ENCODE data around the gene TIMM21.

TIMM21 gene

DNA sequence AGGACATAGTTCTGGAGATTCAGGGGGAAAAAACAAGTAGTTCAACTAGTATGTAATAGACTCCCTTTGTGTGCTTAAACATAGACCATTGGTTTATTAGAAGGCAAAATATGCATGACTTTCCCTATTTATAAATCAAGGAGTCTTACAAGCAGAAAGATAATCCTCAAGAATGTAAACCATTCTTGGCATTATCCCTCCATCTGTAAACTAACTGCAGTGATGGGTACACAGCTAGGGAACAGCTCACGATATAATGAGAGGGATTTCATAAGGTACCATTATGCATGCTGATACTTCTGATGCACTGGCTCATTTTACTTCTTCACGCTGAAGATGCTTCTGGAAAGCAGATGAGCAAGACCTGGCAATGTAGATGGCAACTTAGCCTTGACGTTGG is 1.6 kb upstream of the TIMM21 start:
- Histone ChIP-seq H3K36me3 (ENCODE audit: insufficient read depth, low read length) (peaks cover 22% of the 10 kb centered on the region), H3K4me2 (ENCODE audit: insufficient read depth, low read length) (peak overlapping the region; percentile 77), H3K27ac (ENCODE audit: low read length) (no peak overlapping the region), H3K4me3 (ENCODE audit: low read depth in 1 of 2, low read length in 2 of 2) (peak overlapping the region in 1 of 2 experiments; percentile 77; a peak in 2 of 4 replicates), H2AFZ (ENCODE audit: low read depth, low read length) (peak overlapping the region; percentile 81), H3K79me2 (ENCODE audit: insufficient read depth, low read length) (peaks cover 34% of the 10 kb centered on the region), H3K9me3 (ENCODE audit: insufficient read depth, low read length, severe bottlenecking) (no peaks in the 10 kb centered on the region), H3K9ac (ENCODE audit: low read depth, low read length) (peak overlapping the region; percentile 81; the same call in 1 of the 2 replicates), H3K27me3 (ENCODE audit: insufficient read depth, low read length, poor library complexity) (no peaks in the 10 kb centered on the region), H3K4me1 (ENCODE audit: insufficient read depth, low read length) (peaks cover 41% of the 10 kb centered on the region), H4K20me1 (ENCODE audit: insufficient read depth, low read length) (peaks cover 21% of the 10 kb centered on the region; the same call in 1 of the 2 replicates)
- DNase-seq (no peak), ATAC-seq (ENCODE audit: insufficient read depth, low read depth) (no peak)
- no peak for TF ChIP-seq EZH2 (IDR thresholded peaks at IDR 0.05; ENCODE audit: borderline replicate concordance, low read depth, low read length, severe bottlenecking)
- TF ChIP-seq, protein P1, sequence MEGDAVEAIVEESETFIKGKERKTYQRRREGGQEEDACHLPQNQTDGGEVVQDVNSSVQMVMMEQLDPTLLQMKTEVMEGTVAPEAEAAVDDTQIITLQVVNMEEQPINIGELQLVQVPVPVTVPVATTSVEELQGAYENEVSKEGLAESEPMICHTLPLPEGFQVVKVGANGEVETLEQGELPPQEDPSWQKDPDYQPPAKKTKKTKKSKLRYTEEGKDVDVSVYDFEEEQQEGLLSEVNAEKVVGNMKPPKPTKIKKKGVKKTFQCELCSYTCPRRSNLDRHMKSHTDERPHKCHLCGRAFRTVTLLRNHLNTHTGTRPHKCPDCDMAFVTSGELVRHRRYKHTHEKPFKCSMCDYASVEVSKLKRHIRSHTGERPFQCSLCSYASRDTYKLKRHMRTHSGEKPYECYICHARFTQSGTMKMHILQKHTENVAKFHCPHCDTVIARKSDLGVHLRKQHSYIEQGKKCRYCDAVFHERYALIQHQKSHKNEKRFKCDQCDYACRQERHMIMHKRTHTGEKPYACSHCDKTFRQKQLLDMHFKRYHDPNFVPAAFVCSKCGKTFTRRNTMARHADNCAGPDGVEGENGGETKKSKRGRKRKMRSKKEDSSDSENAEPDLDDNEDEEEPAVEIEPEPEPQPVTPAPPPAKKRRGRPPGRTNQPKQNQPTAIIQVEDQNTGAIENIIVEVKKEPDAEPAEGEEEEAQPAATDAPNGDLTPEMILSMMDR (IDR thresholded peaks at IDR 0.05; ENCODE audit: borderline replicate concordance, extremely low read depth, low read length, poor library complexity, severe bottlenecking): no peak

DNA sequence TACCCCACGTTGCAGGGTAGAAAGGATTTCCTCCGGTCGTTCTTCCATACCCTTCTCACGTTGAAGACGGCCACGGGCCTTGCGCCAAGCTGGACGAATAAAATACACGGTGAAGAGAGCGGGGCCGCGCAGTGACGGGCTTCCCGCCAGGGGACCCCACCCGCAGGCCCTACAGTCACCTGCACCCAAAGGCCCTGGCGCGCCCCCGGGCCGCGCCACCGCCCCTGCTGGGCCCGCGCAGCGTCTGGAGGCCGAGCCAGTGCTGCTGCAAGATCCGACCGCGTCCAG is 888 bp upstream of the TIMM21 start:
- Histone ChIP-seq H3K27me3 (ENCODE audit: insufficient read depth, low read length, poor library complexity) (no peaks in the 10 kb centered on the region), H2AFZ (ENCODE audit: low read depth, low read length) (peak overlapping the region; percentile 81), H4K20me1 (ENCODE audit: insufficient read depth, low read length) (peaks cover 28% of the 10 kb centered on the region), H3K27ac (ENCODE audit: low read length) (peak overlapping the region; percentile 97), H3K4me2 (ENCODE audit: insufficient read depth, low read length) (peak overlapping the region; percentile 77), H3K79me2 (ENCODE audit: insufficient read depth, low read length) (peaks cover 41% of the 10 kb centered on the region), H3K9me3 (ENCODE audit: insufficient read depth, low read length, severe bottlenecking) (no peaks in the 10 kb centered on the region), H3K36me3 (ENCODE audit: insufficient read depth, low read length) (peaks cover 27% of the 10 kb centered on the region), H3K4me3 (ENCODE audit: low read depth in 1 of 2, low read length in 2 of 2) (peak overlapping the region; percentile 27 to 77; a peak in 3 of 4 replicates), H3K4me1 (ENCODE audit: insufficient read depth, low read length) (peaks cover 47% of the 10 kb centered on the region), H3K9ac (ENCODE audit: low read depth, low read length) (peak overlapping the region; percentile 81)
- DNase-seq (no peak), ATAC-seq (ENCODE audit: insufficient read depth, low read depth) (no peak)
- TF ChIP-seq, protein P1 (IDR thresholded peaks at IDR 0.05; ENCODE audit: borderline replicate concordance, extremely low read depth, low read length, poor library complexity, severe bottlenecking): no peak
- no peak for TF ChIP-seq EZH2 (IDR thresholded peaks at IDR 0.05; ENCODE audit: borderline replicate concordance, low read depth, low read length, severe bottlenecking)

DNA sequence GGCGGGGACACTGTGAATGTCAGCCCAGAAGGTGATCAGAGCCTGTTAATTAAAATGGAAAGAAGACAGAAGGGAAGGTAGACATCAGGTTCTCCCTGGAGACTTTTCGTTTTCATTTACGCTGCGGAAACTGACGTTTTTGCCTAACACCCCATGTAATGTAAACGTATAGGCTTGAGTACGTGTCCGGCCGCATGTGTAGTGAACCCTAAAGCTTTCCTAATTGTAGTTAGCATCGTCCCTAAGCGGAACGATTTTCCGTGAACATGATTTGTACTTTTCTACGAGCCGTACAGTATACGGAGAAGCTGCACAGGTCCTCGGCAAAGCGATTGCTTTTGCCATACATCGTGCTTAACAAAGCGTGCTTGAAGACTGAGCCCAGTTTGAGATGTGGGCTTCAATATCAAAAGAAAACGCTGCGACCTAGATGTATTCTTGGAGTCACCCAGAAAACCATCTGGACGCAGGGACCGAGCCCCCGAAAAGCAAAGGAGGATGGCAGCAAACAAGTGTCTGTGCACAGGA is 284 bp downstream of the TIMM21 start:
- peaks cover 48% of the 10 kb centered on the region for H3K4me1 ChIP-seq (ENCODE audit: insufficient read depth, low read length)
- peak overlapping the region; percentile 81 for H3K9ac ChIP-seq (ENCODE audit: low read depth, low read length)
- peak overlapping the region; percentile 84 for H3K4me2 ChIP-seq (ENCODE audit: insufficient read depth, low read length)
- no peak for DNase-seq
- peak overlapping the region; percentile 83 for H3K27ac ChIP-seq (ENCODE audit: low read length)
- H3K36me3 ChIP-seq (ENCODE audit: insufficient read depth, low read length): peaks cover 32% of the 10 kb centered on the region
- peaks cover 53% of the 10 kb centered on the region for H3K79me2 ChIP-seq (ENCODE audit: insufficient read depth, low read length)
- H3K9me3 ChIP-seq (ENCODE audit: insufficient read depth, low read length, severe bottlenecking): no peaks in the 10 kb centered on the region
- no peak for ATAC-seq (ENCODE audit: insufficient read depth, low read depth)
- peak overlapping the region; percentile 68 for H2AFZ ChIP-seq (ENCODE audit: low read depth, low read length)
- H4K20me1 ChIP-seq (ENCODE audit: insufficient read depth, low read length): peaks cover 39% of the 10 kb centered on the region
- peak overlapping the region; percentile 73 to 77 for H3K4me3 ChIP-seq (ENCODE audit: low read depth in 1 of 2, low read length in 2 of 2)
- H3K27me3 ChIP-seq (ENCODE audit: insufficient read depth, low read length, poor library complexity): no peaks in the 10 kb centered on the region
- TF ChIP-seq EZH2 (IDR thresholded peaks at IDR 0.05; ENCODE audit: borderline replicate concordance, low read depth, low read length, severe bottlenecking): no peak
- TF ChIP-seq, protein P1 (IDR thresholded peaks at IDR 0.05; ENCODE audit: borderline replicate concordance, extremely low read depth, low read length, poor library complexity, severe bottlenecking): no peak

Data from DND-41 (cell line).